ENCODE data around the gene INPP5E. TPM values are rescaled to one million over a fixed set of nuclear protein-coding genes. Genes with fewer than 3 reads are reported as not detected.

INPP5E gene
- 10 to 100 TPM in 2 of 4 donors, 1 to 10 TPM in 2; 6.7 to 19.7 (median 11.2) TPM for total RNA-seq

- Histone ChIP-seq H3K4me1 (peaks cover 0 to 12% of the 10 kb centered on the region in 2 donors), H3K27me3 (no peaks in the 10 kb centered on the region), H3K27ac (peak within 1 kb of the TSS; percentile 65 to 78), H3K4me3 (peak within 1 kb of the TSS; percentile 53 to 80), H3K36me3 (no peaks in the 10 kb centered on the region), H3K9me3 (no peaks in the 10 kb centered on the region)
- peak; percentile 37 to 84 (median 74) for TF ChIP-seq CTCF (IDR thresholded peaks at IDR 0.05)
- TF ChIP-seq POLR2A (IDR thresholded peaks at IDR 0.05) = peak in 1 of 2 donors; percentile 45
- intact Hi-C loops (cut with DNase I; ENCODE audit: low total_unique reads) = no loop called here
- peak; percentile 48 to 76 for DNase-seq
Observed at GRCh38 chr9:136439481-136440408, at the start of gene INPP5E. TSS of gene INPP5E (minus strand) at chr9:136439845. CDS start at chr9:136439419, 426 bp downstream.

GRCh38 chr9:136488247-136489214 lies 48.9 kb upstream of the INPP5E start:
- intact Hi-C loops (cut with DNase I; ENCODE audit: low total_unique reads) = loop anchor here (10.0 kb wide), 1 partner anchor 56 kb away; the partner anchor contains the start of gene NOTCH1
- no peaks in the 10 kb centered on the region for H3K27me3 ChIP-seq
- no peak overlapping the region for H3K4me3 ChIP-seq
- TF ChIP-seq CTCF (IDR thresholded peaks at IDR 0.05) (peak; percentile 98 to 99 (median 98)), POLR2A (IDR thresholded peaks at IDR 0.05) (no peak)
- no peaks in the 10 kb centered on the region for H3K9me3 ChIP-seq
- peaks cover 0 to 12% of the 10 kb centered on the region in 2 donors for H3K4me1 ChIP-seq
- no peak overlapping the region for H3K27ac ChIP-seq
- no peaks in the 10 kb centered on the region for H3K36me3 ChIP-seq
- DNase-seq = peak; percentile 73 to 75

- TF ChIP-seq POLR2A (IDR thresholded peaks at IDR 0.05) (no peak), CTCF (IDR thresholded peaks at IDR 0.05) (no peak)
- H3K4me1 ChIP-seq = peaks cover 0 to 12% of the 10 kb centered on the region in 2 donors
- intact Hi-C loops (cut with DNase I; ENCODE audit: low total_unique reads) = loop anchor here (10.0 kb wide), 1 partner anchor 57 kb away; the partner anchor contains the start of gene NOTCH1
Observed at GRCh38 chr9:136487672-136488071, 48.0 kb upstream of the INPP5E start.

GRCh38 chr9:136486823-136487620 lies 47.4 kb upstream of the INPP5E start:
- Histone ChIP-seq H3K4me1 (peaks cover 0 to 12% of the 10 kb centered on the region in 2 donors), H3K27ac (no peak overlapping the region), H3K9me3 (no peaks in the 10 kb centered on the region), H3K4me3 (no peak overlapping the region), H3K36me3 (no peaks in the 10 kb centered on the region), H3K27me3 (no peaks in the 10 kb centered on the region)
- DNase-seq = no peak
- intact Hi-C loops (cut with DNase I; ENCODE audit: low total_unique reads) = loop anchor here (10.0 kb wide), 1 partner anchor 58 kb away; the partner anchor contains the start of gene NOTCH1
- TF ChIP-seq CTCF (IDR thresholded peaks at IDR 0.05) (no peak), POLR2A (IDR thresholded peaks at IDR 0.05) (no peak)

More at GRCh38 chr9:136487672-136488071, 48.0 kb upstream of the INPP5E start:
- Histone ChIP-seq H3K27me3 (no peaks in the 10 kb centered on the region), H3K27ac (no peak overlapping the region), H3K9me3 (no peaks in the 10 kb centered on the region), H3K36me3 (no peaks in the 10 kb centered on the region), H3K4me3 (no peak overlapping the region)
- no peak for DNase-seq

All from uterus (tissue), 4 donors.